Bone marrow (tissue), 2 donors: Measurements from ENCODE around the gene SYNE4.
"Not testable (repeated sequence)": the region's sequence is repeated elsewhere in the genome, so short reads cannot be mapped to it uniquely, and the experiment has no call there.

ENCODE experiments used
- DNase-seq, 2 donors: peaks; one replicate each; lab custom pipeline; 2025; lab: John Stamatoyannopoulos, UW

Gene SYNE4

GRCh38 chr19:35990156-35990555 lies 18.5 kb downstream of the SYNE4 start:
- no peak for DNase-seq

GRCh38 chr19:35988824-35989223 lies 19.8 kb downstream of the SYNE4 start:
- DNase-seq = no peak

DNA sequence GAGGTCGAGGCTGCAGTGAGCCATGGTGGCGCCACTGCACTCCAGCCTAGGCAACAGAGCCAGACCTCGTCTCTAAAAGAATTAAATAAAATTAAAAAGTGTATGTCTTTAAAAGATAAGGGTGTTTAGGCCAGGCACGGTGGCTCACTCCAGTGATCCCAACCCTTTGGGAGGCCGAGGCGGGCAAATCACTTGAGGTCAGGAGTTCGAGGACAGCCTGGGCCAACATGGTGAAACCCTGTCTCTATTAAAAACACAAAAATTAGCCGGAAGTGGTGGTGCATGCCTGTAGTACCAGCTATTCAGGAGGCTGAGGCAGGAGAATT lies 21.1 kb downstream of the SYNE4 start:
- DNase-seq = no peak

DNA sequence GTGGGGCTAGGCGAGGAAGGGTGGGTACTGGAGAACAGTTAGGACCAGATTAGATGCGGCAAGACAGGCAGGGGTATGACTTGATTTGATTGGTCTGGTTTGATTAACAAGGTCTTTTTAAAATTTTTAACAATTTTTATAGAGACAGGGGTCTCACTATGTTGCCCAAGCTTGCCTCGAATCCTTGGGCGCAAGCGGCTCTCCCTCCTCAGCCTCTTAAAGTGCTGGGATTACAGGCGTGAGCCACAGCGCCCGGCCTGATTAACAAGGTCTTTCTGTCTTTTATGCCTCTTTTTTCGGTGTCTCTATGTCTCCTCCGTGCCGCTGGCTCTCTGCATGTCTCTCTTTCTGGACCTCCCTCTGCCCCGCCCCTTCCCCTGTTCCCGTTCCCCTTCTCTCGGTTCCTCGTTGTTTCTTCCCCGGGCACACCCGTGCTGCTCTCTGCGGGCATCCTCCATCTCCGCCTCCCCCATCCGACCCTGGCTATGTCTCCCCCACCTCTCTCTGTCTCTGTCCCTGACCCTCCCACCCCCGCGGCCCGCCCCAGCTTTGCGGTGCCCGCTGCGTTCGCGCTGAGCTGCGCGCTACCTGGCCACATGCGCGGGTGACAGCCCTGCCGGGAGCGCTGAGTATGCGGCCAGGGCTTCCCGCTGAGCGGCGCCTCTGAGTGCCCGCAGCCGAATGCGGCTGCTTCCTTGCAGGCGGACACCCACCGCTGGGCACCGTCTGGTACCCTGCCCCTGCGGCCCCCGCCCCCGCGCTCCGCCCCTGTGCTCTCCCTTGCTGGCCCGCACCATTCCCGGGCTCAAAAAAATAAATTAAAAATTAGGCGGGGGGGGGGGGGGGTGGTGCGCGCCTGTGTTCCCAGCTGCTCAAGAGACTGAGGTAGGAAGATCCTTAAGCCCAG lies 21.7 kb downstream of the SYNE4 start:
- peak; percentile 8 to 61 for DNase-seq

- DNase-seq = no peak
These were observed 22.5 kb downstream of the SYNE4 start for GRCh38 chr19:35986111-35986510.

GRCh38 chr19:35983177-35983576 lies 25.4 kb downstream of the SYNE4 start:
- DNase-seq = no peak

GRCh38 chr19:35980997-35981396 lies 27.6 kb downstream of the SYNE4 start:
- DNase-seq = not testable (repeated sequence)

DNA sequence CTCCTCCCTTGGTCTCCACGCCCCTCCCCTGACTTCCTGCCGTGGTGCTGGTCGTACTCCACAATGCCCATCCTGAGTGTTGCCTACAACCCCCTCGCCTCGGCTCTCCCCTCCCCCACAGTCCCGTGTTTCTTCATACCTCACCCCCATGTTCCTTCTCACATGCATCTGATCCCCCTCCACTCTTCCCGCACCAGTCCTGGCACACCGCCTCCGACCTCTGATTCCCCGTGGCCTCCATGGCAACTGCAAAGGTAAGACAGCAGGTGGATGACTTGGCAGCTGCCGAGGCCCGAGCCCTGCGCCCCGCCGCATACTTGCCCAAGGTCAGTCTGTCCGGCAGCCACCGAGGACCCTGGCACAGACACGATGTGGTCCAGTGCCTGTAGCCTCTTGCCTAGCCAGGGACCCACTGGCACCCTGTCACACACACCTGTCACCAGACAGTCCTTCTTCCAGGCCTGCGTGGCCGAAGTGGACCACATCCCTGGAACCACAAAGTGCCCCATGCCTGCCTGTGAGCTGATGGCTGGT lies 29.7 kb downstream of the SYNE4 start:
- no peak for DNase-seq

- DNase-seq = no peak
These were observed 30.3 kb downstream of the SYNE4 start for GRCh38 chr19:35978271-35978670.

- DNase-seq = no peak
These were observed 31.0 kb downstream of the SYNE4 start for GRCh38 chr19:35977446-35978222.

DNA sequence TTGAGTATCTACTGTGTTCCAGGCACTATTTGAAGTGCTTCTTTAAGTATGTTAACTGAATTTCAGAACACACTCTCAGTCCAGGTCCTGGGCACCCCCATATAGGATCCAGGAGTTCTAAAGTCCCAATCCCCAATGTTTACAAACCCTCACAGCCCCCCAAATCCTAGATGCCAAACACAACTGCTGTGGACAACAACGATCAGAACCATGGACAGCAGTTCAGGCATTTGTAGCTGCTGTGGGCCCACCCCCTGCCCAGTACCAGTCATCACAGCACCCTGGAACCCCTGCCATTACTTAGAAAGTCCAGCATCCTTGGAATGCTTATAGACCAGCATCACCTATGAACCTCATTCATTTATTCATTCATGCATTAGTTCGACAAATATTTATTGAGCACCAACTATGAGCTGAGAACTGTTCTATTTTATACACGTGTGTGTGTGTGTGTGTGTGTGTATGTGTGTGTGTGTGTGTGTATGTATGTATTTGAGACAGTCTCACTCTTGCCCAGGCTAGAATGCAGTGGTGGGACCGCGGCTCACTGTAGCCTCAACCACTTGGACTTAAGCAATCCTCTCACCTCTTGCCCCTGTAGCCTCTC lies 32.9 kb downstream of the SYNE4 start:
- DNase-seq = no peak

- no peak for DNase-seq
These were observed 35.1 kb downstream of the SYNE4 start for GRCh38 chr19:35973487-35973886.

DNA sequence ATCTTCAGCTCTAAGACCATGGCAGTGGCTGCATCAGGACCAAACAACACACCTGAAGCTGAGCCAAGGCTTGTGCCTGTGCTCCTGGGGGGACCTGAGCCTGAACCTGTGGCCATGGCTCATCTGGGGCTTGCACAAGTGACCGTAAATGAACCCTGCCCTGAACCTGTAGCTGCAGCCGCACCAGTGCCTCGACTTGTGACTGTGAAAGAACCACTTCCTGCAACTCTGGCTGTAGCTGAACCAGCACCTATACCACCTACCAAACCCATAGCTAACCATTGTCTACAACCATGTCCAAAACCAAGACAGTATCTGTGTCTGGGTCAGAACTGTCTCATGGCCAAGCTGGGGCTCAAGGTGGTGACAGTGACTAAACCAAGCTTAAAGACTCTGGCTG lies 41.8 kb downstream of the SYNE4 start:
- DNase-seq = no peak

GRCh38 chr19:35963514-35963913 lies 45.1 kb downstream of the SYNE4 start:
- DNase-seq = no peak

DNA sequence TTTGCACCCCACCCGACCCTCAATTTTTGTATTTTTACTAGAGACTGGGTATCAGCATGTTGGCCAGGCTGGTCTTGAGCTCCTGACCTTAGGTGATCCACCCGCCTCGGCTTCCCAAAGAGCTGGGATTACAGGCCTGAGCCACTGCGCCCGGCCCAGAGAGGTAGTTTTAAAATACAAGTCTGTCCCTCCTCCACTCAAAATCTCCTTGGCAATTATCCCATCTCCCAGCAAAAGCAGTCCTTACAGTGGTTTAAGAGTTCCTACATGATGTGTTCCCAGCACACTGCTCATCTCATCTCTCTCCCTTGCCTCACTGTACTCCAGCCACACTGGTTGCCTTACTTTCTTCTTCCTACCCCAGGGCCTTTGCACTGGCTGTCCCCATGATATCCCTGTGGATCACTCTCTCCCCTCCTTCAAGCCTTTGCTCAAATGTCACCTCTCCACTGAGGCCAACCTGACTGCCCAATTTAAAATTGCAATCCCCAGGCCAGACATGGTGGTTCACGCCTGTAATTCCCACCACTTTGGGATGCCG lies 48.1 kb downstream of the SYNE4 start:
- DNase-seq = no peak

GRCh38 chr19:35959968-35960320 lies 48.7 kb downstream of the SYNE4 start:
- no peak for DNase-seq

- DNase-seq = no peak
These were observed 49.3 kb downstream of the SYNE4 start for GRCh38 chr19:35959040-35959967.

DNA sequence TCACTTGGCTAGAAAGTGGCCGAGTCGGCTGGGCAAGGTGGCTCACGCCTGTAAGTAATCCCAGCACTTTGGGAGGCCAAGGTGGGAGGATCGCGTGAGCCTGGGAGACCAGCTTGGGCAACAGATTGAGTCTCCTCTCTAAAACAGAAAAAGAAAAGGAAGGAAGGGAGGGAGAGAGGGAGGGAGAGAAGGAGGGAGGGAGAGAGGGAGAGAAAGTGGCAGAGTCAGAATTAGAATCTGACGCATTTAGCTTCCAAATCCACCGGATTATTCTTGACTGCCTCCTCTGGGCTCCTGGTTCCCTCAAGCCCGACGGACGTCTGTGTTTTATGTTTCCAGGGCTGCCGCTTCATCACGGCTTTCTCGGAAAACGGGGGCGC lies 50.0 kb downstream of the SYNE4 start:
- DNase-seq = no peak

DNA sequence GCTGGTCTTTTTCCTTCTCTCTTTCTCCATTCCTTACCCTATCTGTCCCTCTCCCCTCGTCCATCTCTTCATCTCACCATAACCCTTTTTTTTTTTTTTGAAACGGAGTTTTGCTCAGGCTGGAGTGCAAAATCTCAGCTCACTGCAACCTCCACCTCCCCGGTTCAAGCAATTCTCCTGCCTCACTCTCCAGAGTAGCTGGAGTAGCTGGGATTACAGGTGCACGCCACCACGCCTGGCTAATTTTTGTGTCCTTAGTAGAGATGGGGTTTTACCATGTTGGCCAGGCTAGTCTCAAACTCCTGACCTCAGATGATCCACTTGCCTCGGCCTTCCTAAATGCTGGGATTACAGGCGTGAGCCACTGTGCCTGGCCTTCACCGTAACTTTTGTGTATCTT lies 51.2 kb downstream of the SYNE4 start:
- DNase-seq = not testable (repeated sequence)

DNA sequence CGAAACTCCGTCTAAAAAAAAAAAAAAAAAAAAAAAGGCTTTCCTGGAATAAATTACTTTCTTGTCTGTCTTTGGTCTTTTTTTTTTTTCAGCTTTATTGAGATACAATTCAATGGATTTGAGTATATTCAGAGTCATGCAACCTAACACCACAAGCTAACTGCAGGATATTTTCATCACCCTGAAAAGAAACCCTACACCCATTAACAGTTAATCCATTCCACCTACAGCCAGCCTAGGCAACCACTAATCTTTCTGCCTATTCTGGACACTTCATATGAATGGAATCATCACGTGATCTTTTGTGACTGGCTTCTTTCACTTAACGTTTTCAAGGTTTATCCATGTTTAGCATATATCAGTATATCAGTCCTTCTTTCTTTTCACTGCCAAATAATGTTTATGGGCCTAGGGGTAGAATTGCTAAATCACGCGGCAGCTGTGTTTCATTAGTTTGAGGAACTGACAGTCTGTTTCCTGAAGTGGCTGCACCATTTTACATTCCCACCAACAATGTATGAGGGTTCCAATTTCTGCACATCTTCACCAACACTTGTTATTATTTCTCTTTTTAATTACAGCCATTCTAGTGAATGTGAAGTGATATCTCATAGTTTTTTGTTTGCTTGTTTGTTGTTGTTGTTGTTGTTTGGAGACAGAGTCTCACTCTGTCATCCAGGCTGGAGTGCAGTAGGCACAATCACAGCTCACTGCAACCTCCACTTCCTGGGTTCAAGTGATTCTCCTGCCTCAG lies 52.6 kb downstream of the SYNE4 start:
- DNase-seq = no peak
